ENCODE data around the gene TMCC1.
A peak's percentile ranks its signal among the peaks of the same experiment; 100 is the strongest.
"Not testable (repeated sequence)": the region's sequence is repeated elsewhere in the genome, so short reads cannot be mapped to it uniquely, and the experiment has no call there.

Gene TMCC1

DNA sequence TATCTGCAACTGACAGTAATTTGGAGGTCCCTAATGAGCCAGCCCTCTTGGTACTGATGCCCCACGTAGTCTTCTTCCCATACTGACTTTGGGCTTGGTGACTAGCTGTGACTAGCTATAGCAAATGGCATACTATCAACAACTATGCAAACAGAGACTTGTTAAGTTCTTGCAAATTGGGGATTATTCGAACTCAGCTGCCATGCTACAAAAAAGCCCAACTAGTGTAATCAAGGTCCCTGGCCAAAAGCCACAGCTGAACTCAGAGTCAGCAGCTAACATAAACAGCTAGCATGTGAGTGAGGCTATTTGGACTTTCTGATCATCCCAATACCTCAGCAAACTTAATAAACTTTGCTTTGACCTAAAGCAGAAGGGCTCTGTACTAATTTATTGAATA, 165.8 kb downstream of the TMCC1 start:
- no peak for DNase-seq (ENCODE audit: low read depth in 2 of 2)

DNA sequence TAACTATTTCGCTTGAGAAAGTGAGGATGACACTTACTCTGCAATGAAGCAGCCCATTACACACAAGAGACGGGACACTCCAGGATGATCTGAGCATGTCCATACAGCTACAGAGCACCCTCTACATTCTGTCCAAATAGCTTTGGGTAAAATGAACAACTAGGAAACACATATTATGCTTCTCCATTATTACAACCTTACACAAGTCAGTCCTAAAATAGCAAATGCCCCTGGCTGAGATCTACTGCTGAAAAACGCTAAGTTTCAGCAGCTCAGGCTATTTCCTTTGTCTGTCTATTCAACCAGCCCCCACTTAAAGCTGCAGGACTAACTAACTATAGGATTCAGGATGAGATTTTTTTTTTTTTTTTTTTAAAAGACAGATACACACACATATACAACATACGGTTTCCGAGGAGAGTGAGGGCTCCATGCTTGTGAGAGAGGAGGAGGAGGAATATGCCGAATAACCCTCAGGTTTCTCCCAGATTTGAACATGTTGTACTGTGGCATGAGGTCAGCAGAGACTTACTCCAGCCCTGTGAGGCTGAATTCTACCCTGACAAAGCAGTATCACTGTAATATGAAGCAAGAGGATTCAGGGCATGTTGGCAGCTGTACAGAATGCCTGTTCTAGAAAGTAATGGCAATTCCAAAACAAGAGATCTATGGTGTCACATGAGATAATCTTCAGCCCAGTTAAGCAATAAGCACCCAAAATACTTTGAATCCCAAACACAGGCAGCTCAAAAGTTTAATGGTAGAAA, 169.8 kb downstream of the TMCC1 start:
- peak; percentile 38 to 40 for DNase-seq (ENCODE audit: low read depth in 2 of 2)

DNA sequence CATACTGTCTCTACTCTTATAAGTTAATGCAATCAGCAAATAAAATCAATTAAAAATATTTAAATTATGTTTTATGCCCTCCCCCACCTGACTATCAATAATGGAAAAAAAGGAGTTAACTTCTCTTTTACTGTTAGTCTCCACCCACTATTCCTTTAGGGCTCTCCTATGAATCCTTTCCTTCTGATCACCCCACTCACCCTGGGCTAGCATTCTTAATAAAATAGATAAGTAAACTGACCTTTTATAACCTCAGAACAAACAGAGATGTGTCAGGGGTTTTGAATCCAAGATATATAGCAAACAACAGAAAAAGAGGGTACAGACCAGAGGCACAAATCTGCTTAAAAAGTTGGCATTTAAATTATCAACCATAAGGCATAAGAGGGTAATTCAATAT, 171.0 kb downstream of the TMCC1 start:
- no peak for DNase-seq (ENCODE audit: low read depth in 2 of 2)

GRCh38 chr3:129718201-129718600, 175.3 kb downstream of the TMCC1 start:
- no peak for DNase-seq (ENCODE audit: low read depth in 2 of 2)

DNA sequence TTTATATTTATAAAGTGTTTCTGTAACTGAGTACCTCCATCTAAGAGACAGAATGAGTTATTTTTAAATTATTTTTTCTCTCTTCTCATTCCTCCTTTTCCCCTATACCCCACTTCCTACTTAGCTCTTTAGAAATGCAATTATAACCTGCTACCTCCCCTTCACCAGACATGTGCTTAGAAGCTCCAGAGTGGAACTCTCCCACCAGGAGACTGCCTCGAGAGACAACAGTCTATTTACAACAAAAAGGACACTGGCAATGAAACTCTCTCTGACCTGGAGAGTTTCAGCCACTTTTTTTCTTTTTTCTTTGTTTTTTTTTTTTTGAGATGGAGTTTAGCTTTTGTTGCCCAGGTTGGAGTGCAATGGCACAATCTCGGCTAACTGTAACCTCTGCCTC, 177.7 kb downstream of the TMCC1 start:
- no peak for DNase-seq (ENCODE audit: low read depth in 2 of 2)

- DNase-seq (ENCODE audit: low read depth in 2 of 2), result no peak
Measured at GRCh38 chr3:129708328-129708861, 185.1 kb downstream of the TMCC1 start.

DNA sequence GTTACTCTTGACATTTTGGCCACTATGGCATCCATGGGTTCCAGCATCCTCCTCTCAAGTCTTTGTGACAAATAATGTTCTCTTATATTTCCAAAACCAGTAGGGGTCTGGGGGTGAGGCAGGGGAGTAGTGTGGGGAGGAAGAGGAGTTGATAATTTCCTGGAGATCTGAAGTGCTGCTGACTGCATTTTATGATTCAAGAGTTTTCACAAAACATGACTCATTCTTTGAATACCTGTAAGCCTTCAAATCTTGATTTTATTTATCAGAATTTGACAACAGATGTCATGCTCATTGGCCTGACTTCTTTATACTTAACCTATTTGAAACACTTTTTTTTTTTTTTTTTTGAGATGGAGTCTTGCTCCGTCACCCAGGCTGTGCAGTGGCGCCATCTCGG, 188.2 kb downstream of the TMCC1 start:
- no peak for DNase-seq (ENCODE audit: low read depth in 2 of 2)

- DNase-seq (ENCODE audit: low read depth in 2 of 2), result no peak
Measured at GRCh38 chr3:129703913-129704312, 189.6 kb downstream of the TMCC1 start.

- no peak for DNase-seq (ENCODE audit: low read depth in 2 of 2)
Measured at GRCh38 chr3:129702934-129703712, 190.4 kb downstream of the TMCC1 start.

GRCh38 chr3:129701161-129701560, 192.3 kb downstream of the TMCC1 start:
- DNase-seq (ENCODE audit: low read depth in 2 of 2), result no peak

DNA sequence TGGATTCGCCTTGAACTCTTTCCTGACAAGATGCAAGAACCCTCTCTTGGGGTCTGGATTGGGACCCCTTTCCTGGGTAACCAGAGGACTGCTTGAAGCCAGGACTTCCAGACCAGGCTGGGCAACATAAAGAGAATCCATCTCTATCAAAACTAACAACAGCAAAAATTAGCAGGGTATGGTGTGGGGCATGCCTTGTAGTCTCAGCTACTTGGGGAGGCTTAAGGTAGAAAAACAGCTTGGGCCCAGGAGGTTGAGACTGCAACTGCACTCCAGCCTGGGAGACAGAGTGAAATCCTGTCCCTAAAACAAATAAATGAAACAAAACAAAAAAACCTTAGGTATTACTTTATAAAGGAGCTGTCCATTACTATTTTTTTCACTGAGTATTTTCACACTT, 193.9 kb downstream of the TMCC1 start:
- DNase-seq (ENCODE audit: low read depth in 2 of 2), result no peak

GRCh38 chr3:129699199-129699598, 194.3 kb downstream of the TMCC1 start:
- DNase-seq (ENCODE audit: low read depth in 2 of 2), result no peak

- no peak for DNase-seq (ENCODE audit: low read depth in 2 of 2)
Measured at GRCh38 chr3:129697229-129697969, 196.1 kb downstream of the TMCC1 start.

DNA sequence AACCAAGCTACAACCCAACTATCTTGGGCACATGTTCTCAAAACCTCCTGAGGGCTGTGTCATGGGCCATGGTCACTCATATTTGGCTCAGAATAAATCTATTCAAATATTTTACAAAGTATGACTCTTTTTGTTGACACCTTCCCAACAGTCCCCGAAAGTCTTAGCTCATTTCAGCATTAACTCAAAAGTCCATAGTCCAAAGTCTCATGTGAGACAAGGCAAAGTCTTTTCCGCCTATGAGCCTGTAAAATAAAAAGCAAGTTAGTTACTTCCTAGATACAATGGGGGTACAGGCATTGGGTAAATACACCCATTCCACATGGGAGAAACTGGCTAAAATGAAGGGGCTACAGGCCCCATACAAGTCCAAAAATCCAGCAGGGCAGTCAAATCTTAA, 197.1 kb downstream of the TMCC1 start:
- not testable (repeated sequence) for DNase-seq (ENCODE audit: low read depth in 2 of 2)

DNA sequence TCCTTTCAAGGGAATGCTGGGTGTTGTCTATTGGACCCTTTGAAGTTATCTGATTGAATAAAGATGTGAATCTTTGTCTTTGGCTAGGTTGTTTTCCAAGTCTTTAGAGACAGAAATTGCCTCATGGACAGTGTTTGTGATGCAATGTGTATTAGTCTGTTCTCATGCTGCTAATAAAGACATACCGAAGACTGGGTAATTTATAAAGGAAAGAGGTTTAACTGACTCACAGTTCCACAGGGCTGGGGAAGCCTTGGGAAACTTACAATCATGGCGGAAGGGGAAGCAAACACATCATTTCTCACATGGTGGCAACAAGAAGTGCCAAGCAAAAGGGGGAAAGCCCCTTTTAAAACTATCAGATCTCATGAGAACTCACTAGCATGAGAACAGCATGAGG, 198.3 kb downstream of the TMCC1 start:
- no peak for DNase-seq (ENCODE audit: low read depth in 2 of 2)

- DNase-seq (ENCODE audit: low read depth in 2 of 2), result no peak
Measured at GRCh38 chr3:129694228-129694627, 199.3 kb downstream of the TMCC1 start.

DNA sequence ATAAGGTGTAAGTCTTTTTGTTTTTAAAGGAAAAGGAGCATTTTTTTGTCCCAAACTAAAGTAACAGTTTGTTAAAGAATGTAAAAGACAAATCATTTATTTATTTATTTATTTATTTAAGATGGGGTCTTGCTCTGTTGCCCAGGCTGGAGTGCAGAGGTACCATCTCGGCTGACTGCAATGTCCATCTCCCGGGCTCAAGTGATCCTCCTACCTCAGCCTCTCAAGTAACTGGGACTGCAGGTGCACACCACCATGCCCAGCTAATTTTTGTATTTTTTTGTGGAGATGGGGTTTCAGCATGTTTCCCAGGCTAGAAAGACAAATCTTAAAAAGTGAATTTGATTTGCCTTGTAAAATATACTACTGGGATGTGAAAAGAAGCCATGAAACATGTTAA, 200.8 kb downstream of the TMCC1 start:
- no peak for DNase-seq (ENCODE audit: low read depth in 2 of 2)

GRCh38 chr3:129690963-129691362, 202.5 kb downstream of the TMCC1 start:
- DNase-seq (ENCODE audit: low read depth in 2 of 2), result no peak

- DNase-seq (ENCODE audit: low read depth in 2 of 2), result peak; percentile 30 to 40
Measured at GRCh38 chr3:129690406-129690805, 203.1 kb downstream of the TMCC1 start.

GRCh38 chr3:129689036-129689435, 204.5 kb downstream of the TMCC1 start:
- DNase-seq (ENCODE audit: low read depth in 2 of 2), result no peak

DNA sequence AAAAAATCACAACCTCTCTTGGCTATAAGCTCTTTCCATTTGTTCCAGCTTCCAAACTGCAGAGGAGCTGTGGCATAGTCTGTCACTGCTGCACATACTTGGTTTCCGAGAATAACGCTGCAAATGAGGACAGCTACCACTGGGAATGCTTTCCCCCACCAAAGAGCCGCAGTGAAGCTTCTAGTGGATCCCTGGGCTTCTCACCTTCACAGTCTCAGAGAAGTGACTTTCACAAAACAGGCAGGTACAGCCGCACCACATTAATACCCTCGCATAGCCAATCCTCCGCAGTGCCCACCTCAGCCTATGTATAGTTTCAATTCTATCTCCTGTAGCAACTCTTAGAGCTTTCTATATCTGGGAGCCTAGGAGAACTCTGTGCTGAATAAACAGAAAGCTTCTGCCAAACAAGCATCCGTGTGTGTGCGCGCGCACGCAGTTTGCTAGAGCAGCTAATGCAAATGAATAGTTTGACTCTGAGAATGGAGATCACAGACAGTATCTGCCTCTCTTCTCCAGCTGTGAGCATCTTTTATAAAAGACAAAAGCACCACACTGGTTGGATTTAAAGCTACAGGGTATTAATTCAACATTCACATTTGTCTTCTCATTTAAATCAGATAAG, 205.1 kb downstream of the TMCC1 start:
- DNase-seq (ENCODE audit: low read depth in 2 of 2), result no peak

GRCh38 chr3:129687586-129688125, 205.9 kb downstream of the TMCC1 start:
- no peak for DNase-seq (ENCODE audit: low read depth in 2 of 2)
